Stimulated activated CD8-positive, alpha-beta memory T cell treated with anti-CD3 and anti-CD28 coated beads, Interleukin-4, amount 100 ng/mL, for 1 hour (primary cell): ENCODE results near the gene EDA.
"Not testable (repeated sequence)": the region's sequence is repeated elsewhere in the genome, so short reads cannot be mapped to it uniquely, and the experiment has no call there.

Source experiments
- DNase-seq, 2 donors: peaks; one replicate each; pipeline ENCODE4 v3.0.0-alpha.2; 2020; ENCODE audit warnings: low read depth in 2 of 2, low spot score in 1 of 2

EDA gene

GRCh38 chrX:69948276-69948797 lies 332.4 kb downstream of the EDA start:
- DNase-seq: no peak

DNA sequence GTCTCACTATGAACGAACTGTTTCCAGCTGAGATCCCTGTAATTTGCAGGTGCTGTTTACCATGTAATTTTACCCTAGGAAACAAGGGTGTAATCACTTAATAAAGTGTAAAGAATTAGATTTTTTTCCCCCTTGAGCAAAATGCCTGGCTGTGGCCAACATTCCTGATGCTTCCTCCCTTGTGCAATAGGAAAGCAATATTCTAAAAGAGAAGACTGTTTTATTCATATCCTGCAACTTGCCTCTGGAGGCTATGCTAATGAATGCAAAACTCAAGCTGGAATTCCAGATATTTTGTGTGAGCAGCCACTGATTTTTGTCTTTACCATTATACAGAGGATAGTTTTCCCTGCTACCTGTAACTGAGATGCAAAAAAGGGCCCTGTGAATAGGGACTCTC lies 335.8 kb downstream of the EDA start:
- DNase-seq: no peak

DNA sequence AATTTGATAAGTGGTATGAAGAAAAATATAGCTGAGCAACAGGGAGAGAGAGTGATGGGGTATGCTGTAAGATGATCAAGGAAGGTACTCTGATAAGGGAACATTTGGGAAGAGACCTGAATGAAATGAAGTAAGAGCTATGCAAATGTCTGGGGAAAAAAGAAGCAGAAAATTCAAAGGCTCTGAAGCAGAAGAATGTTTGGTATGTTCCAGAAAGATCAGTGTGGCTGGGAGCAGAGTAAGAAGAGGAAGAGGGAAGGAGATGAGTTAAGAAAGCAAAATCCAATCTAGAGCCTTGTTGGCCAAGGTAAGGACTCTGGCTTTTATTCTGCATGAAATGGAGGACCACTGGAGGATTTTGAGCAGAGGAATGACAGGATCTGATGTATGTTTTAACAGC lies 343.8 kb downstream of the EDA start:
- no peak for DNase-seq

DNA sequence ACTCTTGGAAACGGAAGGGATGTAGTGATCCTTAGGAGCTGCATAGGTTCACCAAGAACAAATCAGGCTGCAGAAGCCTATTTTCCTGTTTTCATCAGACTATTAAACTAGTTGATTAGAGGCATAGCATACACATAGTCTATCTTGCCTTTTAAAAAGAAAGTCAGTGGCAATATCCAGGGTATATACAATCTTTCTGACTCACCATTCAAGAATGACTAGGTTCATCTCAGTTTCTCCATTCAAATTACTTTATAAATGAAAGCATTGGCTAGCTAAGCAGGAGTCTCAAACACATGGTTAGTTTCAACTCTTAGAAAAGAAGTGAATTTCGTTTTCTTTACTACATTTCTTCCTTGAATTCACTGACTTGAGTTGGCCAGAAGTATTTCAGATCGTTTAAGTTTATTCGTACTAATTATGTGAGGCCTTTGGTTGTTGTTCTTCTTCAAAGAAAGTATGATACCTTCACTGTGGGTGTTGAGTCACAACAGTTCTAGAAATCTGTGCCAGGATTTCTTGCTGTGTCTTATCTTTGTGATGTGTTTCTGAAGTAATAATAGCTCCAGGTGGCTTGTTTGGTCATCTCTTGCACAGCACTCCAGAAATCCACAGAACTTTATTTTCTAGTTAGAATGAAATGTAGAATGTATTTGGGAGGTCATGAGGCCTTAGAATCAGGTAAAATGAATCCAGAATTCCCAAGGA lies 345.6 kb downstream of the EDA start:
- no peak for DNase-seq

DNA sequence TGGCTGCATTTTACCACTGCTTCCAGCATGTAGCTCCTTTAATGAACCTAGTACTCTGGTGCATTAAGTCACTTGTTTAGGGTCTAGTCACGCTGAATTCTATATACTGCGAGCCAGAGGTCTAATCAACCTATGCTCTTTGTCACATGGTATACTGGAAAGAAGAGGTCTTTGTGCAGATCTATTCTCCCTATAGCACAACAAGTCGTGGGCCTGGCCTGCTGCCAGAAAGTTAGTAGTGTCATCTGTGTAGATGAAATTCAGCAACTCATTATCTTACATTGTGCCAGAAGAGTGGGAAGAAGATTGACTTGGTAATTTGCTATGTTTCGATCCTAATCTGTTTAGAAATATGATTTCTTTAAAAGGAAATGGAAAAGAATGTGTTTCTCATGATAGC lies 353.0 kb downstream of the EDA start:
- no peak for DNase-seq

DNA sequence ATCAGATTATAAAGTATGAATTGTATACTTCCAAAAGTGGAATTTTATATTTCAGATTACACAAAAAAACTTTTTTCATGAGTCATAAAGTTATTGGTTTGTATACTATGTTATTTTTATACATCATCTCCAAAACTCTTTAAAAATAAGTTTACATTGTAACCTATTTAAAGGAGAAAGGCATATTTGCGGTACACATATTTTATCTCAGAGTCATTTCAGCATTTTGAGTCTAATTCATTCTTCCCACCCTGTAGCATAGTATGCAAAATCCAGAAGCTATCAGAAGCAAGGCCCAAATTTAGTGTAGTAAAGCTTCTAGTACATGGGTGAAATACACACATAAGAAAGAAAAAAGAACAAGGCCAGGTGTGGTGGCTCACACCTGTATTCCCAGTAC lies 353.5 kb downstream of the EDA start:
- DNase-seq: no peak

- no peak for DNase-seq
These were observed 371.8 kb downstream of the EDA start for GRCh38 chrX:69987691-69988090.

DNA sequence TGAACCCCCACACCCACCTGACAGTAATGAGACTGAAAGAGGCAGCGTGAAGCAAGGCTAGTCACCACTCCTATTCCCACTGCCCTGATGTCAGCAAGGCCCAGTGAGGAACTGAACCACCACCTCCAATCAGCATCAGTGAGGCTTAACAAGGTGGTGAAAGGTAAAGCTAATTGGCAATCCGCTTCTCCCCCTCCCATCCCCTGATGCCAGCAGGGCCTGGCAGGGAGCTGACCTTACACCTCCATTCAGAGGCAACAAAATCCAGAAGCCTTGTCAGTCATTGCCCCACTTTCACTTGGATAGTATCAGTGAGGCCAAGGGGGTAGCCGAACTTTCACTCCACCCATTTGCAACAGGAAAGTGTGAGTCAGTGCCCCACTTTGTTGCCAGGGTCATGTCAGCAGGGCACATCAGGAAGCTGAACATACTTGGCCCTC lies 373.1 kb downstream of the EDA start:
- DNase-seq: no peak

DNA sequence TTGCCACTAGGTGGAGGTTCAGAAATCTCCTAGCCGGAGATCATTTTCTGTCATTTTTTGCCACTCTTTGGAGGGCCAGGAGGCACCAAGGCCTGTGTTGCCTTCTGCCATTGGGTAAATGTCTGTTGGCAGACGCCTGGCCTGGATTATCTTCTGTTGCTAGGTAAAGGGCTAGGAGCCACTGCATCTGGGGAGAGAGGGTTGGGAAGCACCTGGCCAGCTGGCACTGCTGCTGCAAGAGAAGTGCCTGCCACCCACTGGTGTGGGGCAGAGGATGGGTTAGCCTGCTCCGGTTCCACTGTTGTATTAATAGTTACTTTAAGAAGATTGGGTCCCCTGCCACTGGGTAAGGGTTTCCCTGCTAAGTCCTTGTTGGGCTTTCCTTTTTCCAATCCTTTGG lies 375.8 kb downstream of the EDA start:
- DNase-seq: no peak

- no peak for DNase-seq
These were observed 377.6 kb downstream of the EDA start for GRCh38 chrX:69993494-69993893.

DNA sequence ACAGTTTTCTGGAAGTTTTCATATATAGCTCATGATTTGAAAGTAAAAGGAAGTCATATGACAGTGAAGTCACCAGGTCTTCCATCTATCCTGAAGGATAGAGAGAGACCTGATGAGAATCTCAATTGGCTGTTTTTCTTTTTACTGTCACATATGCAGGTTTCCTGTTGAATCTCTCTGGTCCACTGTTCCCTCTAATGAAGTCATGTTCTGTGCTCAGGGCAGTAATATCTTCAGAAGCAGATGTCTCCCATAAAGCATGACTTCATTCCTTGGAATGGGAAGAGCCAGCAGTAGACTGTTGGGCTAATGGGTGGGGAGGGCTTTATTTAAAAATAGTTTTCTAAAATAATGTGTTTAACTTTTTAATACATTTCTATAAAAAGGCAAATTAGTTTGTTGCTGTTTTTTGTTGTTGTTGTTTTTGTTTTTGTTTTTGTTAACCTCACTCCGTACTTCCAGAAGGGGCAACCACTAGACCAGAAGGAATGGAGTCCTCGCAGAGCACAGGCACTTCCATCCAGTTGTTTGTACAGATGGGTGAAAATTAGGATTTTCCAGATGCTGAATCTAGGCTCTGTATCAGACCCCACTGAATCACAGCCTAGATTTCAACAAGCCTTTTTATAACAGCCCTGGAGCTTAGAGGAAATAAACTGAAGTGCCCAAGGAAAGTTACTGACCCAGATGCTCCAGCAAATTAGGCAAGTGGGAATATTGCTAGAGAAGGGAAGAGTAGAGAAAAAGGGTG lies 379.6 kb downstream of the EDA start:
- no peak for DNase-seq

GRCh38 chrX:69996113-69996468 lies 380.2 kb downstream of the EDA start:
- DNase-seq: no peak

DNA sequence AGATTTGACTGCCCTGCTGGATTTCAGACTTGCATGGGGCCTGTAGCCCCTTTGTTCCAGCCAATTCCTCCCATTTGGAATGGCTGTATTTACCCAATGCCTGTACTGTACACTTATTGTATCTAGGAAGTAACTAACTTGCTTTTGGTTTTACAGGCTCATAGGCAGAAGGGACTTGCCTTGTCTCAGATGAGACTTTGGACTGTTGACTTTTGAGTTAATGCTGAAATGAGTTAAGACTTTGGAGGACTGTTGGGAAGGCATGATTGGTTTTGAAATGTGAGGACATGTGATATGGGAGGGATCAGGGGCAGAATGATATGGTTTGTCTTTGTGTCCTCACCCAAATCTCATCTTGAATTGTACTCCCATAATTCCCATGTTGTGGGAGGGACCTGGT lies 382.4 kb downstream of the EDA start:
- not testable (repeated sequence) for DNase-seq

DNA sequence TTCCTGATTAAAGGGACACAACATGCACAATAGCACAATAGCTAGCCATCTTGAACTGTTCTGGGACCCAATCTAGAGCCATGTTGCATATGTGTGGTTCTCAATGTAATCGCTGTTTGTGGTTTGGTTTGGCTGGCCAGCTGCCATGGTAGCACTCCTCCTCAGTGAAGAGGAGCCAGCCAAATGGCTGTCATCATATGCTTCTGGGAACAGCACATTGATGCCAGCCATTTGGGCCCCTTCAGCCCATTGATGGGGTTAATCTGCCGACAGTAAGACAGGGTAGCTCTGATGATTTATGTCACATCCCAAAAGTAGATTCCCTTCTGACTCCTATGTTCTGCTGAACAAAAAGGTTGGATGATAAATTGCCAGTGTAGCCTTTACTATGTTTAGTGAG lies 385.4 kb downstream of the EDA start:
- no peak for DNase-seq

DNA sequence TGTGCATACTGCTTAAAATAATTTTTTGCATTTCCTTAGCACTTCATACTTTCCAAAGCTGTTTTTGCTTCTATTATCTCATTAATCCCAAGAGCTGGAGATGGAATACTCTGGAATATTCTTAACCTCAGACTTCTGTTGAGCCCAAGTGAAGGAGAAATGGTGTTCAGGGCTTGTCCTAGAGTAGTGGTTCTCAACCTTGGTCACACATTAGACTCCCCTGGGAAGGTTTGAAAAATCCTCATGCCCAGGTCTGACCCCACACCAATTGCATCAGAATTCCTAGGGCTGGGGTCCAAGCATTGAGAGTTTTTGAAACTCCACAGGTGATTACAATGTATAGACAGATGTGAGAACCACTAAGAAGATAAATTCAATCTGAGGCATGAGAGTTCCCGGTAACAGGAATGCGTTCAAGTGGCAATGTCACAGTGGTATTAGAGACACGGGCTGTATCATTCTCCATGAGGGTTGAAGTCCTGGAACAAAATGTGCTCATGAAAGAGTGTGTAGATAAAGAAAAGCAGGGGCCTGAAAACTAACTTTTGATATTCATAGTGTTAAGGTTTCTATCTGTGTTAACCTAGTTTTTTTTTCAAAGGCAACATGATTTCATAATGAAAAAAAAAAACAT lies 385.9 kb downstream of the EDA start:
- DNase-seq: no peak

GRCh38 chrX:70007946-70008345 lies 392.0 kb downstream of the EDA start:
- no peak for DNase-seq

DNA sequence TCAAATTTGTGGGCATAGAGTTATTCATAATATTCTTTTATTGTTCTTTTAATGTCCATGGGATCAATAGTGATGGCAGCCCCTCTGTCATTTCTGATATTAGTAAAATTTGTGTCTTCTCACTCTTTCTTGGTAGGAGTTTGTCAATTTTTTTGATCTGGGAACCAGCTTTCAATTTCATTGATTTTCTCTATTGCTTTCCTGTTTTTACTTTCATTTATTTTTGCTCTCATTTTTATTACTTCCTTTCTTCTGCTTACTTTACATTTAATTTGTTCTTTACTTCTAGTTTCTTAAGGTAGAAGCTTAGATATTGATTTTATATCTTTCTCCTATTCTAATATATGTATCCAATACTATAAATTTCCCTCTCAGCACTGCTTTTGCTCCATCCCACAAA lies 393.1 kb downstream of the EDA start:
- DNase-seq: no peak

- DNase-seq: no peak
These were observed 394.1 kb downstream of the EDA start for GRCh38 chrX:70009970-70010369.

GRCh38 chrX:70012756-70013155 lies 396.8 kb downstream of the EDA start:
- no peak for DNase-seq

DNA sequence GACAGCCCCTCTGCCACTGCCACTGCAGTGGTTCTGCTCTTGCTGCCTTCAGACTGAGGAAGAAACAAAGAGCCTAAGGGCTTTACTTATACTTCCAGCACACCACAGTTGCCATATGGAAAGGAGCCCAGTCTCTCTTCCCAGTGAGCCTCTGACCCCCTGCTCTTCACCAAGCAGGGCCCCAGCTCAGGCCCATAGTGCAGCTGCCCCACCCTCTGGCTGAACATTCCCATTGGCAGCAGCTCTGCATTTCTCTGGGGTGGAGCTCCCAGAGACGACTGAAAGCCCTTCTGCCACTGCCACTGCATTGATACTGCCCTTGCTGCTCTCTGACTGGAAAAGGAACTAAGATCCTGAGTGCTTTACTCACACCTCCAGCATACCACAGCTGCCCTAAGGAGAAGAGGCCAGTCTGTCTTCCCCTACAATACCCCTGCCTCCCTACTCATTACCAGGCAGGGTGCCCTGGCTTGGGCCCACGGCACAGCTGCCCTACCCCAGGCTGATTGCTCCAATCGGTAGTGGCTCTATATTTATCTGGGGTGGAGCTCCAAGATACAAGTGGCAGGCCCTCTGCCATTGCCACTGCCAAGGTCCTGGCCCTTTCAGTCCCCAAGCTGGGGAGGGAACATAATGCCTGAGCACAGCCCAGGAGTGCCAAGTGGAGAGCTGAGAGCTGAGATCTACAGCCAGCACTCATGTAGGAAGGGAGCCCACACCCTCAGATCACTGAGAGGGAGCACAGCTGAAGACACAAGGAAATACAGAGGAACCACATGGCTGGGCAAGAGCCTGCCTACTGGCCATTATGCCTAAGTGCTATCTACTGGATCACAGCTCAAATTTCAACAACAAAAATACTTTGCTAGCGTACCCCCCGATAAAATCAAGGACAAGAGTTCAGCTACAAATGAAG lies 397.8 kb downstream of the EDA start:
- DNase-seq: no peak

DNA sequence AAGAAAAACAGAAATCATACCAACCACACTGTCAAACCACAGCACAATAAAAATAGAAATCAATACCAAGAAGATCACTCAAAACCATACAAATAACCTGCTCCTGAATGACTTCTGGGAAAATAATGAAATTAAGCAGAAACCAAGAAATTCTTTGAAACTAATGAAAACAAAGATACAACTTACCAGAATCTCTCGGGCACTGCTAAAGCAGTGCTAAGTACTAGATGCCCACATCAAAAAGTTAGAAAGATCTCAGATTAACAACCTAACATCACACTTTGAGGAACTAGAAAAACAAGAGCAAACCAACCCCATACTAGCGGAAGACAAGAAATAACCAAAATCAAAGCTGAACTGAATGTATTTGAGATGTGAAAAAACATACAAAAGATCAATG lies 400.6 kb downstream of the EDA start:
- DNase-seq: no peak
